GM10248 (cell line): ENCODE measurements around the gene THAP8.
"Not testable (repeated sequence)": the region's sequence is repeated elsewhere in the genome, so short reads cannot be mapped to it uniquely, and the experiment has no call there.

ENCODE experiments used
- CTCF ChIA-PET: fragments of 300-600 bp; sonication (Branson Sonifier 250); formaldehyde crosslinking; extraction: SDS; loops from one replicate; lab custom pipeline; 2021; ENCODE audit warnings: antibody characterized with exemption; lab: Yijun Ruan, JAX
- POLR2A ChIA-PET: fragments of 350-650 bp; sonication (Branson Sonifier 250); formaldehyde crosslinking; extraction: SDS; loops from one replicate; lab custom pipeline; 2020; ENCODE audit warnings: antibody characterized with exemption; lab: Yijun Ruan, JAX
- DNase-seq: peaks from one replicate; pipeline ENCODE4 v3.0.0; 2012; ENCODE audit errors: extremely low spot score
- CTCF ChIP-seq: IDR thresholded peaks from 2 replicates; pipeline ENCODE4 v1.5.1; 2012; ENCODE audit warnings: mild to moderate bottlenecking, low read depth; ENCODE audit errors: extremely low read depth, missing control alignments, control extremely low read depth

Gene THAP8

GRCh38 chr19:36049080-36049698 is 4.9 kb downstream of the THAP8 start:
- POLR2A ChIA-PET = no interaction called here
- no peak for DNase-seq
- no peak for TF ChIP-seq CTCF
- CTCF ChIA-PET = no interaction called here

- CTCF ChIA-PET = no interaction called here
- DNase-seq = no peak
- no peak for TF ChIP-seq CTCF
- POLR2A ChIA-PET = interaction anchor here (0.6 kb wide), 1 partner anchor 11 kb away, joined by 4 read pairs; no protein-coding TSS in a partner anchor
Observed at GRCh38 chr19:36047835-36048234, 6.2 kb downstream of the THAP8 start.

GRCh38 chr19:36046443-36047050 is 7.5 kb downstream of the THAP8 start:
- no peak for DNase-seq
- ChIA-PET POLR2A (no interaction called here), CTCF (no interaction called here)
- TF ChIP-seq CTCF = no peak

GRCh38 chr19:36043952-36044351 is 10.1 kb downstream of the THAP8 start:
- no peak for DNase-seq
- TF ChIP-seq CTCF = no peak
- CTCF ChIA-PET = no interaction called here
- POLR2A ChIA-PET = no interaction called here

- TF ChIP-seq CTCF = no peak
- POLR2A ChIA-PET = interaction anchor here (0.6 kb wide), 1 partner anchor 82 kb away, joined by 6 read pairs; no protein-coding TSS in a partner anchor
- CTCF ChIA-PET = no interaction called here
- no peak for DNase-seq
Observed at GRCh38 chr19:36041831-36042230, 12.3 kb downstream of the THAP8 start.

GRCh38 chr19:36041092-36041491 is 13.0 kb downstream of the THAP8 start:
- CTCF ChIA-PET, DNase-seq, POLR2A ChIA-PET: not testable (repeated sequence)

GRCh38 chr19:36040495-36040894 is 13.6 kb downstream of the THAP8 start:
- CTCF ChIA-PET = no interaction called here
- TF ChIP-seq CTCF = no peak
- no peak for DNase-seq
- POLR2A ChIA-PET = no interaction called here
